DND-41 (cell line): ENCODE results near the gene ITPR3.

Experiments used
- CTCF ChIP-seq: IDR thresholded peaks from 2 replicates; pipeline ENCODE4 v1.5.1; 2012; ENCODE audit warnings: borderline replicate concordance, low read length, moderate library complexity, mild to moderate bottlenecking; ENCODE audit not compliant: poor library complexity, severe bottlenecking; ENCODE audit errors: extremely low read depth
- EZH2 ChIP-seq: IDR thresholded peaks from 3 replicates; pipeline ENCODE4 v1.6.1; 2012; ENCODE audit warnings: borderline replicate concordance, low read depth, mild to moderate bottlenecking, moderate library complexity, low read length, inconsistent platforms; ENCODE audit not compliant: severe bottlenecking

GRCh38 chr6:33634946-33635345, 13.8 kb downstream of the ITPR3 start:
- TF ChIP-seq CTCF = no peak
- no peak for TF ChIP-seq EZH2
